Activated CD4-positive, CD25-positive, alpha-beta regulatory T cell (primary cell): ENCODE measurements around the gene GFOD1.

Source experiments
- DNase-seq, 4 experiments: peaks; one replicate each; lab custom pipeline; 2025; lab: John Stamatoyannopoulos, UW

GFOD1 gene

GRCh38 chr6:13315896-13316295 lies 171.5 kb downstream of the GFOD1 start:
- DNase-seq = no peak

DNA sequence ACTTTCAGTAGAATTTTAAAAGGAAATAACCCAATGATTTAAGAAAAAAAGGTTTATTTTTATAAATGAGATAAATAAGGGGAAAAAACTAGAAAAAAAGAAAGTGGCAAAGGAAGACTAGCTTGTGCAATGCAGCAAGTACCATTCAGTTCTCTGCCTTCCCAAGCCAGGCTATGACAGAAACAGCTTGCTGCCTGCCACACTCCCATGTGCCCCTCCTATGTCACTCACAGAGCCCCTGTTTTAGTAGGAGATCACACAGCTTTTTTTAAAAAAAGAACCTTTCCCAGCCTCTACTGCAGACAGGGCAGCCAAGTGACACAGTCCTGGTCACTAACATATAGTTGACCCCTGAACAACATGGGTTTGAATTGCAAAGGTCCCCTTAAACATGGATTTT lies 172.6 kb downstream of the GFOD1 start:
- DNase-seq = no peak

DNA sequence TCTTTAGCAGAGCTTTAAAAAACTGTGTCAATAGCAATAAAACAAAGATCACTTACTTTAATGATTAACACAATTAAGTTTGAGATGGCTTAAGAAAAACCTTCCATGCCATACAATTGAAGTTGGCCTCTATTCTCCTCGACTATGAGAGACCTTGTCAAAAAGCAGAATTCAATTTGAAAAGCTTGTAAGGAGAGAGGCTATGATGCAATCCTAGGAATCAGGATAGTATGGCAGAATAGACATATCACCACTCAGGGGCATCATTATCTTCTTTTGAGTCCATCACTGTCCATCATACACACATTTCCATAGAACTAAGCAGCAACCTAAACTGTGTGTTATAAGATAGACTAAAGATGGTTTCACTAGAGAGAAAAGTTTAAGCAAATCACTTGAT lies 176.2 kb downstream of the GFOD1 start:
- DNase-seq = no peak

DNA sequence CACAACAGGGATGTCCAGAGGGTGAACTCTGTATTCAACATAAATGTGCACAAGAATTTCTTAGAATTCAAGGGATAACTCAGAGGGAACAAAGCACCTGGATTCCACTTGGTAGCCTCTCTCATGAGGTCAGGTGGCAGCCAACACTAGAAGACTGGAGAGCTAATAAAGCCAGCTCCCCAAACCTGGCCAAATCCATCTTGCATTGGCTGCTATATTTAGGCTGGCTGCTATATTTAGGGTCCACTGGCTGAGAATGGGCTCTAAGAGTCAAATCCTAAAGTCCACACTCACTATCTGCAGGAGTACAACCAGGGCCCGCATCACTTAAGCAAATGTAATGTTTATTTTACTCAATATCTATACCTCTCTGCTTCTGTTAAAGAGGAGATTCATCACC lies 179.1 kb downstream of the GFOD1 start:
- no peak for DNase-seq
